Mesothelial cell of epicardium (in vitro differentiated cells): ENCODE data around the gene UBE2F. TPM values are rescaled to one million over a fixed set of nuclear protein-coding genes. Genes with fewer than 3 reads are reported as not detected.

Source experiments
- DNase-seq, 2 experiments: peaks; one replicate each; pipeline ENCODE4 v3.0.0; 2021; ENCODE audit warnings: low spot score in 2 of 2; ENCODE audit not compliant: unreplicated experiment in 2 of 2
- H3K27ac Mint-ChIP-seq: 2 replicates; pipeline ENCODE4 v1.8.0; 2021; ENCODE audit warnings: mixed read lengths
- H3K27me3 Mint-ChIP-seq: 2 replicates; pipeline ENCODE4 v1.8.0; 2021; ENCODE audit warnings: low read depth, mixed read lengths
- H3K36me3 Mint-ChIP-seq: 2 replicates; pipeline ENCODE4 v1.8.0; 2021; ENCODE audit warnings: mixed read lengths
- H3K4me1 Mint-ChIP-seq: 2 replicates; pipeline ENCODE4 v1.8.0; 2021; ENCODE audit warnings: mixed read lengths
- H3K4me3 Mint-ChIP-seq: 2 replicates; pipeline ENCODE4 v1.8.0; 2021; ENCODE audit warnings: mild to moderate bottlenecking, moderate library complexity, mixed read lengths
- H3K9me3 Mint-ChIP-seq: 2 replicates; pipeline ENCODE4 v1.8.0; 2021; ENCODE audit warnings: mixed read lengths
- total RNA-seq: library from RNA; stranded (reverse); gene quantifications from 3 replicates; pipeline ENCODE4 v1.2.1, GENCODE V29; 2021
- TF ChIP-seq, protein P1 (sequence below): fragments of 200-600 bp; sonication (generic); IDR thresholded peaks from one replicate; pipeline ENCODE4 v1.5.0; 2021; ENCODE audit warnings: antibody characterized with exemption; ENCODE audit not compliant: unreplicated experiment

UBE2F gene
- total RNA-seq, 1 donor from 2014 or later, result 33.4 TPM

DNA sequence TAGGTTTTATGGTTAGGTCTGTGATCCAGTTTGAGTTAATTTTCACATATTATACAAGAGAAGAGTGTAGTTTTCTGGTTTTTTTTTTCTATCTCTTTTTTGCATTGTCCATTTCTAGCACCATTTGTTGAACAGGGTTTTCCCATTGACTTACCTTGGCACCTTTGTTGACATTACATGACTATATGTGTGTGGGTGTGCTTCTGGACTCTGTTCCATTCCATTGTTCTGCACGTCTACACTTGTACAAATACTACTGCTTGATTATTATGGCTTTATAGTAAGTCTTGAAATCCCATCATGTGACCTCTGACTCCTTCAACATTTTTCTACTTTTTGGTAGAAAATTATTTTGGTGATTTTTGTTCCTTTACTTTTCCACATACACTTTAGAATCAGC lies 38.7 kb downstream of the UBE2F start:
- no peaks in the 10 kb centered on the region for H3K9me3 Mint-ChIP-seq

DNA sequence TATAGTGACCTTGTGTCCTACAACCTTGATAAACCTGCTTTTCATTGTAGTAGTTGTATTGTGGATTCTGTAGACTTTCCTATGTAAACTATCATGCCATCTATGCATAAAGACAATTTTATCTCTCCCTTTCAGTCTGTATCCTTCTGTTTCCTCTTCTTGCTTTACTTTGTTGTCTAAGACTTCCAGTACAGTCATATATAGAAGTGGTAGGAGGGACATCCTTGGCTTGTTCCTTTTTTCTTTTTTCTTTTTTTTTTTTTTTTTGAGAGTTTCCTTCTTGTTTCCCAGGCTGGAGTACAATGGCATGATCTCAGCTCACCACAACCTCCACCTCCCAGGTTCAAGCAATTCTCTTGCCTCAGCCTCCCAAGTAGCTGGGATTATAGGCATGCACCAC lies 39.7 kb downstream of the UBE2F start:
- no peak for DNase-seq
- no peaks in the 10 kb centered on the region for H3K27me3 Mint-ChIP-seq
- TF ChIP-seq, protein P1, sequence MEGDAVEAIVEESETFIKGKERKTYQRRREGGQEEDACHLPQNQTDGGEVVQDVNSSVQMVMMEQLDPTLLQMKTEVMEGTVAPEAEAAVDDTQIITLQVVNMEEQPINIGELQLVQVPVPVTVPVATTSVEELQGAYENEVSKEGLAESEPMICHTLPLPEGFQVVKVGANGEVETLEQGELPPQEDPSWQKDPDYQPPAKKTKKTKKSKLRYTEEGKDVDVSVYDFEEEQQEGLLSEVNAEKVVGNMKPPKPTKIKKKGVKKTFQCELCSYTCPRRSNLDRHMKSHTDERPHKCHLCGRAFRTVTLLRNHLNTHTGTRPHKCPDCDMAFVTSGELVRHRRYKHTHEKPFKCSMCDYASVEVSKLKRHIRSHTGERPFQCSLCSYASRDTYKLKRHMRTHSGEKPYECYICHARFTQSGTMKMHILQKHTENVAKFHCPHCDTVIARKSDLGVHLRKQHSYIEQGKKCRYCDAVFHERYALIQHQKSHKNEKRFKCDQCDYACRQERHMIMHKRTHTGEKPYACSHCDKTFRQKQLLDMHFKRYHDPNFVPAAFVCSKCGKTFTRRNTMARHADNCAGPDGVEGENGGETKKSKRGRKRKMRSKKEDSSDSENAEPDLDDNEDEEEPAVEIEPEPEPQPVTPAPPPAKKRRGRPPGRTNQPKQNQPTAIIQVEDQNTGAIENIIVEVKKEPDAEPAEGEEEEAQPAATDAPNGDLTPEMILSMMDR, result no peak
- H3K27ac Mint-ChIP-seq, result no peak overlapping the region
- H3K4me3 Mint-ChIP-seq, result no peak overlapping the region
- no peaks in the 10 kb centered on the region for H3K4me1 Mint-ChIP-seq
- no peaks in the 10 kb centered on the region for H3K9me3 Mint-ChIP-seq
- peaks cover 23% of the 10 kb centered on the region for H3K36me3 Mint-ChIP-seq

More for the DNA sequence above, 38.7 kb downstream of the UBE2F start:
- Mint-ChIP-seq H3K4me1 (no peaks in the 10 kb centered on the region), H3K27ac (no peak overlapping the region), H3K27me3 (no peaks in the 10 kb centered on the region), H3K36me3 (peaks cover 21% of the 10 kb centered on the region), H3K4me3 (no peak overlapping the region)
- DNase-seq, result no peak
- TF ChIP-seq, protein P1, result no peak

DNA sequence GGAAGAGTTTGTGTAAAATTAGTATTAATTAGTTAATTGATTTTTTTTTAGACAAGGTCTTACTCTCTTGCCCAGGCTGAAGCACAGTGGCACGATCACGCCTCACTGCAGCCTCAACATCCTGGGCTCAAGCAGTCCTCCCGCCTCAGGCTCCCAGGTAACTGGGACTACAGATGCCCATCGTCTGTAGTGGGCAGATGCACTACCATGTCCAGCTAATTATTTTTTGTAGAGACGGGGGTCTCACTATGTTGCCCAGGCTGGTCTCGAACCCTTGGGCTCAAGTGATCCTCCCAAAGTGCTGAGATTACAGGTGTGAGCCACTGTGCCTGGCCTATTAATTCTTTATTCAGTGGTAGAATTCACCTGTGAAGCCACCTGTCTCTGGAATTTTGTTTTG lies 41.1 kb downstream of the UBE2F start:
- peaks cover 2% of the 10 kb centered on the region for H3K4me1 Mint-ChIP-seq
- peaks cover 28% of the 10 kb centered on the region for H3K36me3 Mint-ChIP-seq
- DNase-seq, result no peak
- H3K9me3 Mint-ChIP-seq, result no peaks in the 10 kb centered on the region
- H3K27me3 Mint-ChIP-seq, result no peaks in the 10 kb centered on the region
- TF ChIP-seq, protein P1, result no peak
- no peak overlapping the region for H3K27ac Mint-ChIP-seq
- H3K4me3 Mint-ChIP-seq, result no peak overlapping the region

DNA sequence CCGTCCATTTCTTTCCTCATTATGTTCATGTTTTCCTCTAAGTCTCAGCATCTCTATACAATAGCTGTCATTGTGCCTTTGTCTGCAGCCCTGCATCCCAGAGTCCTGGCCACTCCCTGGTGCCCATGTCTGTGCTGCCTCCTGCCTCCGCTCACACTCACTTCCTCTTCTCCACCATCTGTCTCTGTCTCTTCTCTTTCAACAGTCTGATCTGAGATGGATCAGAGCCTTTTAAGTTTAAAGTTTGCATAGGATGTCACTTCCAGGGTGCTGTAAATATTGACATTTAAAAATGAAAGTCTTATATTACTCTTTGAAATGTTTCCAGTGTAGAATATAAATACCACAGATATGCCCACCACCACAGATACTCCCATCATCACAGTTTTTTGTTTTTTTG lies 42.7 kb downstream of the UBE2F start:
- Mint-ChIP-seq H3K36me3 (peaks cover 21% of the 10 kb centered on the region), H3K4me1 (peaks cover 2% of the 10 kb centered on the region), H3K27ac (no peak overlapping the region), H3K4me3 (no peak overlapping the region), H3K27me3 (no peaks in the 10 kb centered on the region), H3K9me3 (no peaks in the 10 kb centered on the region)
- TF ChIP-seq, protein P1, result no peak
- DNase-seq, result no peak

DNA sequence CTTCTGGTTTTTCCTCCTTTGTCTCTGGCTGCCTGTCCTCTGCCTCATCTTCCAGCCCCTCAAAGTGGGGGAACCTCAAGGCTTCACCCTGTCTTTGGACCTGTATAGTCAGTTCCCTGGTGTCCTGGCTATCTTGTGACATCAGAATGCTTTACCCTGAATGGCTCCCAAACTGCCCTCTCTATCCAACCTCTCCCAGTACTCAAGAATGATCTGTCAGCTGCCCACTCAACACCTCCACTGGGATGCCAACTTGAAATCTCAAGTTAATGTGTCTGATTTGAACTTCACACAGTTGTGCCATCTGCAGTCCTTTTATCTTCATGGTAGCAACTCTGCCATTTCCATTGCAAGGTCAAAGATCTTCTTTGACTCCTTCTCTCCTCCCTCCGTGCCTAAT lies 43.8 kb downstream of the UBE2F start:
- peaks cover 2% of the 10 kb centered on the region for H3K4me1 Mint-ChIP-seq
- DNase-seq, result no peak

More for the DNA sequence above, 43.8 kb downstream of the UBE2F start:
- no peaks in the 10 kb centered on the region for H3K27me3 Mint-ChIP-seq
- no peaks in the 10 kb centered on the region for H3K9me3 Mint-ChIP-seq
- no peak overlapping the region for H3K4me3 Mint-ChIP-seq
- no peak overlapping the region for H3K27ac Mint-ChIP-seq
- TF ChIP-seq, protein P1, result no peak
- H3K36me3 Mint-ChIP-seq, result peaks cover 19% of the 10 kb centered on the region
